ENCODE results near the gene LACTB. TPM values are rescaled to one million over a fixed set of nuclear protein-coding genes. Genes with fewer than 3 reads are reported as not detected.

LACTB gene
- total and polyA plus RNA-seq, 2 experiments from 2014 or later, result 15.2 to 20.9 TPM

- Histone ChIP-seq H3K4me2 (peak overlapping the region; percentile 68), H3F3A (replicated peaks; ENCODE audit: low read depth) (peaks cover 30% of the 10 kb centered on the region), H3K36me3 (ENCODE audit: insufficient read depth) (peaks cover 5% of the 10 kb centered on the region; the same call in 1 of the 2 replicates), H2AFZ (no peak overlapping the region), H3K27ac (ENCODE audit: low read depth) (peak overlapping the region; percentile 96), H3K9me2 (ENCODE audit: insufficient read depth) (no peaks in the 10 kb centered on the region), H3K79me2 (replicated peaks; ENCODE audit: insufficient read depth) (no peaks in the 10 kb centered on the region), H3K27me3 (ENCODE audit: insufficient read depth) (no peaks in the 10 kb centered on the region), H3K4me1 (ENCODE audit: insufficient read depth) (peaks cover 54% of the 10 kb centered on the region), H3K4me3 (peak overlapping the region; percentile 24; the same call in 1 of the 2 replicates), H4K20me1 (replicated peaks; ENCODE audit: insufficient read depth) (no peaks in the 10 kb centered on the region)
- DNase-seq (ENCODE audit: low spot score) (peak; percentile 61), ATAC-seq (peak; percentile 15)
- Mint-ChIP-seq H3K9me3 (no peaks in the 10 kb centered on the region), H3K27ac (peak overlapping the region; percentile 89), H3K4me1 (peaks cover 69% of the 10 kb centered on the region), H3K36me3 (ENCODE audit: low read depth) (peaks cover 17% of the 10 kb centered on the region), H3K4me3 (peak overlapping the region; percentile 27), H3K27me3 (ENCODE audit: insufficient read depth, low read depth, poor library complexity) (peaks cover 7% of the 10 kb centered on the region)
- TF ChIP-seq ZNF331 (CRISPR knock-in tag; IDR thresholded peaks at IDR 0.05; ENCODE audit: low read depth) (no peak), EZH2 (IDR thresholded peaks at IDR 0.05; ENCODE audit: low read depth, unreplicated experiment) (no peak), NANOG (IDR thresholded peaks at IDR 0.05; ENCODE audit: borderline replicate concordance) (peak; percentile 43; the same call in 1 of the 2 replicates)
Measured at GRCh38 chr15:63075015-63075983, 46.4 kb upstream of the LACTB start.

DNA sequence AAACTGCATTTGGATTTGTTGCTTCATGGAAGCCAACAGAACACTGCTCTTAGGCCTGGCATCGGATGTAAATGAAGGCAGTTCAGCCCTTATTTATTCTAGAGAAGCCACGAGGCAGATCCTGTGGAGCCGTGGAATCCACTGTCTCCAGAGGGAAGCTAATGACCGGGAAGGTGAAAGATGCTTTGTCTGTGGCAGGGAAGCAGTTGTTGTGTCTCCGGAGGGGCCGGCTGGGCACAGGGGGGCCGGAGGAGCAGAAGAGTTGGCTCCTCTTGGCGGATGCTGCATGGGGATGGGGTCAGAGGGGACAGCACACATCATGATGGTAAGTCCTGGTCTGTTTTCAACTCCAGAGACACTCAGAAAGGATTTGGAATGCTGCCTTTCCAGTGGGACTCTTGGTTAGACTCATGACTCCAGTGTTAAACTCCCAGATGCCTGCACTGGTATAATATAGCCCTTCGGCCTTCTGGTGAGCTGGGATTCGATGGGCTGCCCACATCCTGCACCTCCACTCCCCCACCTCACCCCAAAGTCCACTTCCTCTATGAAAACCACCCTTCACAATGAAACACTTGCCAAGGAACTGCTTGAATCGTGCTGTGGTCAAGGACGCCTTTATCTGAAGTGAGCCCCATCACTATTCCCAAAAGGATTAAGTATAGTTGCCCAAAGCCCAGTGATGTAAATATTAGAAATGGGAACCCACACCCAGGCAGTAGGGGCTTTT lies 45.5 kb upstream of the LACTB start:
- no peaks in the 10 kb centered on the region for H4K20me1 ChIP-seq (replicated peaks; ENCODE audit: insufficient read depth)
- H3K36me3 Mint-ChIP-seq (ENCODE audit: low read depth), result peaks cover 10% of the 10 kb centered on the region; the same call in 2 of the 3 replicates
- peaks cover 23% of the 10 kb centered on the region for H3F3A ChIP-seq (replicated peaks; ENCODE audit: low read depth)
- H2AFZ ChIP-seq, result no peak overlapping the region
- H3K4me1 ChIP-seq (ENCODE audit: insufficient read depth), result peaks cover 50% of the 10 kb centered on the region
- peaks cover 71% of the 10 kb centered on the region for H3K4me1 Mint-ChIP-seq
- DNase-seq (ENCODE audit: low spot score) (no peak), ATAC-seq (peak; percentile 6)
- H3K27ac ChIP-seq (ENCODE audit: low read depth), result peak overlapping the region; percentile 96
- peak overlapping the region; percentile 24; the same call in 1 of the 2 replicates for H3K4me3 ChIP-seq
- no peaks in the 10 kb centered on the region for H3K9me3 Mint-ChIP-seq
- H3K27me3 Mint-ChIP-seq (ENCODE audit: insufficient read depth, low read depth, poor library complexity), result peaks cover 12% of the 10 kb centered on the region
- 0 out of 2 replicates have a peak, but pooled peaks cover under 1% of the 10 kb centered on the region for H3K36me3 ChIP-seq (ENCODE audit: insufficient read depth)
- H3K4me3 Mint-ChIP-seq, result peak overlapping the region; percentile 27
- H3K79me2 ChIP-seq (replicated peaks; ENCODE audit: insufficient read depth), result no peaks in the 10 kb centered on the region
- peak overlapping the region; percentile 89 for H3K27ac Mint-ChIP-seq
- H3K27me3 ChIP-seq (ENCODE audit: insufficient read depth), result no peaks in the 10 kb centered on the region
- H3K9me2 ChIP-seq (ENCODE audit: insufficient read depth), result no peaks in the 10 kb centered on the region
- H3K4me2 ChIP-seq, result peak overlapping the region; percentile 68
- TF ChIP-seq POLR2AphosphoS5 (IDR thresholded peaks at IDR 0.05; ENCODE audit: low read depth), result no peak
- TF ChIP-seq STAT1 (IDR thresholded peaks at IDR 0.05; ENCODE audit: unreplicated experiment), result no peak
- TF ChIP-seq, protein P1, sequence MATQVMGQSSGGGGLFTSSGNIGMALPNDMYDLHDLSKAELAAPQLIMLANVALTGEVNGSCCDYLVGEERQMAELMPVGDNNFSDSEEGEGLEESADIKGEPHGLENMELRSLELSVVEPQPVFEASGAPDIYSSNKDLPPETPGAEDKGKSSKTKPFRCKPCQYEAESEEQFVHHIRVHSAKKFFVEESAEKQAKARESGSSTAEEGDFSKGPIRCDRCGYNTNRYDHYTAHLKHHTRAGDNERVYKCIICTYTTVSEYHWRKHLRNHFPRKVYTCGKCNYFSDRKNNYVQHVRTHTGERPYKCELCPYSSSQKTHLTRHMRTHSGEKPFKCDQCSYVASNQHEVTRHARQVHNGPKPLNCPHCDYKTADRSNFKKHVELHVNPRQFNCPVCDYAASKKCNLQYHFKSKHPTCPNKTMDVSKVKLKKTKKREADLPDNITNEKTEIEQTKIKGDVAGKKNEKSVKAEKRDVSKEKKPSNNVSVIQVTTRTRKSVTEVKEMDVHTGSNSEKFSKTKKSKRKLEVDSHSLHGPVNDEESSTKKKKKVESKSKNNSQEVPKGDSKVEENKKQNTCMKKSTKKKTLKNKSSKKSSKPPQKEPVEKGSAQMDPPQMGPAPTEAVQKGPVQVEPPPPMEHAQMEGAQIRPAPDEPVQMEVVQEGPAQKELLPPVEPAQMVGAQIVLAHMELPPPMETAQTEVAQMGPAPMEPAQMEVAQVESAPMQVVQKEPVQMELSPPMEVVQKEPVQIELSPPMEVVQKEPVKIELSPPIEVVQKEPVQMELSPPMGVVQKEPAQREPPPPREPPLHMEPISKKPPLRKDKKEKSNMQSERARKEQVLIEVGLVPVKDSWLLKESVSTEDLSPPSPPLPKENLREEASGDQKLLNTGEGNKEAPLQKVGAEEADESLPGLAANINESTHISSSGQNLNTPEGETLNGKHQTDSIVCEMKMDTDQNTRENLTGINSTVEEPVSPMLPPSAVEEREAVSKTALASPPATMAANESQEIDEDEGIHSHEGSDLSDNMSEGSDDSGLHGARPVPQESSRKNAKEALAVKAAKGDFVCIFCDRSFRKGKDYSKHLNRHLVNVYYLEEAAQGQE (IDR thresholded peaks at IDR 0.05; ENCODE audit: unreplicated experiment), result no peak
- TF ChIP-seq ZNF331 (CRISPR knock-in tag; IDR thresholded peaks at IDR 0.05; ENCODE audit: low read depth), result no peak
- no peak for TF ChIP-seq CREB1 (CRISPR knock-in tag; IDR thresholded peaks at IDR 0.05; ENCODE audit: low read depth)
- no peak for TF ChIP-seq EZH2 (IDR thresholded peaks at IDR 0.05; ENCODE audit: low read depth, unreplicated experiment)
- TF ChIP-seq JUNB (IDR thresholded peaks at IDR 0.05; ENCODE audit: unreplicated experiment), result no peak
- no peak for TF ChIP-seq CTCF (conservative IDR thresholded peaks at IDR 0.05; ENCODE audit: low read depth in 2 of 2)
- no peak for TF ChIP-seq EZH2phosphoT487 (IDR thresholded peaks at IDR 0.05; ENCODE audit: unreplicated experiment)
- no peak for TF ChIP-seq NANOG (IDR thresholded peaks at IDR 0.05; ENCODE audit: borderline replicate concordance)
- TF ChIP-seq ZNF114 (CRISPR knock-in tag; IDR thresholded peaks at IDR 0.05), result no peak
- TF ChIP-seq ETS1 (IDR thresholded peaks at IDR 0.05), result no peak

Measured in GM23338 (cell line).